Uterus (tissue), 4 donors: ENCODE measurements around the gene FANCF. TPM values are rescaled to one million over a fixed set of nuclear protein-coding genes. Genes with fewer than 3 reads are reported as not detected.
"Not testable (repeated sequence)": the region's sequence is repeated elsewhere in the genome, so short reads cannot be mapped to it uniquely, and the experiment has no call there.

ENCODE experiments used
- DNase-seq, 2 donors: peaks; one replicate each; pipeline ENCODE4 v3.0.0-alpha.2; 2019 to 2020
- H3K27ac ChIP-seq, 2 donors: fragments of 200-600 bp; sonication (generic); 1 replicate in 1 of 2; 2 replicates in 1 of 2; pipeline ENCODE4 v1.5.1; 2016 to 2018
- H3K27me3 ChIP-seq, 2 donors: fragments of 200-600 bp; sonication (generic); one replicate each; pipeline ENCODE4 v1.5.1; 2018 to 2019; ENCODE audit warnings: control low read depth in 1 of 2
- H3K36me3 ChIP-seq, 2 donors: fragments of 200-600 bp; sonication (generic); one replicate each; pipeline ENCODE4 v1.5.1; 2019; ENCODE audit warnings: control low read depth in 1 of 2
- H3K4me1 ChIP-seq, 2 donors: fragments of 200-600 bp; sonication (generic); one replicate each; pipeline ENCODE4 v1.5.1; 2018 to 2019; ENCODE audit warnings: control low read depth in 1 of 2
- H3K4me3 ChIP-seq, 2 donors: fragments of 200-600 bp; sonication (generic); 1 replicate in 1 of 2; 2 replicates in 1 of 2; pipeline ENCODE4 v1.5.1; 2018 to 2019; ENCODE audit warnings: mild to moderate bottlenecking in 1 of 2
- H3K9me3 ChIP-seq, 2 donors: fragments of 200-600 bp; sonication (generic); one replicate each; pipeline ENCODE4 v1.5.1; 2019; ENCODE audit warnings: control low read depth in 1 of 2
- CTCF ChIP-seq, 4 experiments: fragments of 200-600 bp in 2 of 4; fragments of 450-650 bp in 2 of 4; sonication (generic) in 2 of 4; IDR thresholded peaks; one replicate each; pipeline ENCODE4 v1.5.1; 2016 to 2019; ENCODE audit warnings: antibody characterized with exemption in 4 of 4, mild to moderate bottlenecking in 2 of 4, moderate library complexity in 1 of 4
- POLR2A ChIP-seq, 2 donors: fragments of 450-650 bp; IDR thresholded peaks; one replicate each; pipeline ENCODE4 v1.6.1; 2016; ENCODE audit warnings: antibody characterized with exemption in 2 of 2, mild to moderate bottlenecking in 1 of 2, moderate library complexity in 1 of 2
- intact Hi-C: fragments of 100-400 bp; cut with DNase I; formaldehyde crosslinking; loops from one replicate; pipeline ENCODE4 v1.15.1; 2023; ENCODE audit warnings: low total_unique reads
- total RNA-seq, 4 donors: library from RNA; depleted of rRNA in 3 of 4; stranded (reverse); fragments of >200 nt in 3 of 4; gene quantifications; one replicate each; pipeline versions ENCODE4 v1.1.0 to v1.2.4, GENCODE V29; 2014 to 2023
- donor health status: DM: yes; HTN: yes; CAD: no.

The FANCF gene
- total RNA-seq, 4 donors from 2014 or later, result 0.88 to 27.6 (median 6.4) TPM

- Histone ChIP-seq H3K27ac (no peak overlapping the region), H3K36me3 (no peaks in the 10 kb centered on the region), H3K9me3 (no peaks in the 10 kb centered on the region), H3K4me3 (no peak overlapping the region), H3K27me3 (no peaks in the 10 kb centered on the region), H3K4me1 (no peaks in the 10 kb centered on the region)
- TF ChIP-seq CTCF (IDR thresholded peaks at IDR 0.05) (no peak), POLR2A (IDR thresholded peaks at IDR 0.05) (no peak)
- intact Hi-C loops, result no loop called here
- no peak for DNase-seq
These were observed 31.6 kb upstream of the FANCF start for GRCh38 chr11:22657101-22657694.

GRCh38 chr11:22656130-22656529 is 30.5 kb upstream of the FANCF start:
- Histone ChIP-seq H3K4me1 (no peaks in the 10 kb centered on the region), H3K27me3 (no peaks in the 10 kb centered on the region), H3K27ac (no peak overlapping the region), H3K4me3 (no peak overlapping the region), H3K36me3 (no peaks in the 10 kb centered on the region), H3K9me3 (no peaks in the 10 kb centered on the region)
- DNase-seq, result no peak
- intact Hi-C loops, result no loop called here
- TF ChIP-seq CTCF (IDR thresholded peaks at IDR 0.05) (no peak), POLR2A (IDR thresholded peaks at IDR 0.05) (no peak)

- H3K36me3 ChIP-seq, H3K27me3 ChIP-seq, H3K27ac ChIP-seq, H3K4me3 ChIP-seq, DNase-seq, H3K4me1 ChIP-seq, H3K9me3 ChIP-seq, intact Hi-C loops: not testable (repeated sequence)
These were observed 26.7 kb upstream of the FANCF start for GRCh38 chr11:22652346-22652745.

- Histone ChIP-seq H3K4me3 (no peak overlapping the region), H3K4me1 (no peaks in the 10 kb centered on the region), H3K27ac (no peak overlapping the region), H3K27me3 (no peaks in the 10 kb centered on the region), H3K36me3 (no peaks in the 10 kb centered on the region), H3K9me3 (no peaks in the 10 kb centered on the region)
- intact Hi-C loops, result no loop called here
- TF ChIP-seq CTCF (IDR thresholded peaks at IDR 0.05), result no peak
- no peak for TF ChIP-seq POLR2A (IDR thresholded peaks at IDR 0.05)
- no peak for DNase-seq
These were observed 15.9 kb upstream of the FANCF start for GRCh38 chr11:22641559-22641958.

- Histone ChIP-seq H3K36me3 (no peaks in the 10 kb centered on the region), H3K27ac (no peak overlapping the region), H3K9me3 (no peaks in the 10 kb centered on the region), H3K27me3 (no peaks in the 10 kb centered on the region), H3K4me1 (no peaks in the 10 kb centered on the region), H3K4me3 (no peak overlapping the region)
- DNase-seq, result no peak
- no peak for TF ChIP-seq POLR2A (IDR thresholded peaks at IDR 0.05)
- no peak for TF ChIP-seq CTCF (IDR thresholded peaks at IDR 0.05)
- intact Hi-C loops, result no loop called here
These were observed 15.2 kb upstream of the FANCF start for GRCh38 chr11:22640862-22641261.

- Histone ChIP-seq H3K27ac (no peak overlapping the region), H3K9me3 (no peaks in the 10 kb centered on the region), H3K4me3 (no peak overlapping the region), H3K4me1 (no peaks in the 10 kb centered on the region), H3K27me3 (no peaks in the 10 kb centered on the region), H3K36me3 (no peaks in the 10 kb centered on the region)
- intact Hi-C loops, result no loop called here
- TF ChIP-seq POLR2A (IDR thresholded peaks at IDR 0.05), result no peak
- no peak for TF ChIP-seq CTCF (IDR thresholded peaks at IDR 0.05)
- DNase-seq, result no peak
These were observed 10.1 kb upstream of the FANCF start for GRCh38 chr11:22635689-22636088.
